Measurements from ENCODE around the gene DLX1. TPM values are rescaled to one million over a fixed set of nuclear protein-coding genes. Genes with fewer than 3 reads are reported as not detected.

Gene DLX1
- polyA plus RNA-seq, 3 donors = 0.05 TPM; not detected in 2

- Histone ChIP-seq H4K20me1 (ENCODE audit: insufficient read depth, low read length) (peaks cover 19% of the 10 kb centered on the region), H3K36me3 (replicated peaks in 1 of 2; ENCODE audit: control insufficient read depth in 1 of 2, insufficient read depth in 2 of 2, low read length in 2 of 2) (no peaks in the 10 kb centered on the region), H3K4me2 (replicated peaks; ENCODE audit: extremely low read depth, low read length, poor library complexity, severe bottlenecking) (peak overlapping the region; percentile 54), H3K4me3 (replicated peaks in 1 of 3; ENCODE audit: low read depth in 2 of 3, low read length in 3 of 3) (peak overlapping the region in 1 of 3 experiments; percentile 48), H3K4me1 (ENCODE audit: control insufficient read depth in 1 of 2, insufficient read depth in 2 of 2, low read length in 2 of 2) (peaks cover 78 to 88% of the 10 kb centered on the region in 2 donors), H3K27me3 (ENCODE audit: control insufficient read depth in 2 of 2, insufficient read depth in 2 of 2, low read length in 2 of 2) (peaks cover 76 to 96% of the 10 kb centered on the region in 2 donors), H3K9ac (ENCODE audit: insufficient read depth, low read length, poor library complexity, severe bottlenecking) (no peak overlapping the region), H3K79me2 (ENCODE audit: insufficient read depth, low read length) (no peaks in the 10 kb centered on the region), H3K9me3 (replicated peaks in 1 of 2; ENCODE audit: control insufficient read depth in 1 of 2, insufficient read depth in 1 of 2, low read length in 2 of 2) (peaks cover 3 to 36% of the 10 kb centered on the region in 2 donors), H2AFZ (ENCODE audit: insufficient read depth, low read depth, low read length, poor library complexity, severe bottlenecking) (no peak overlapping the region), H3K27ac (ENCODE audit: low read depth in 1 of 2, low read length in 2 of 2) (no peak overlapping the region)
- Mint-ChIP-seq H3K36me3 (peaks cover 12 to 18% of the 10 kb centered on the region in 2 donors), H3K27ac (no peak overlapping the region), H3K4me3 (peak overlapping the region in 1 of 2 donors; percentile 81), H3K9me3 (peaks cover 0 to 45% (median 32%) of the 10 kb centered on the region in 7 donors), H3K27me3 (ENCODE audit: low read depth in 3 of 3) (peaks cover 87 to 99% (median 95%) of the 10 kb centered on the region in 3 donors), H3K4me1 (peaks cover 73% of the 10 kb centered on the region)
- intact Hi-C loops (cut with micrococcal nuclease) = loop anchor here in 1 of 2 donors (5.0 to 10.0 kb wide), 3 partner anchors 142 to 525 kb away; no protein-coding TSS in a partner anchor
- 2% methylated on average over 6 of the region's 13 CpGs for WGBS (ENCODE audit: insufficient coverage)
- DNase-seq = no peak
- no peak for TF ChIP-seq CTCF (IDR thresholded peaks at IDR 0.05)
Measured at GRCh38 chr2:172099472-172100079, 14.3 kb downstream of the DLX1 start.

GRCh38 chr2:172100080-172100934 is 15.0 kb downstream of the DLX1 start:
- Histone ChIP-seq H4K20me1 (ENCODE audit: insufficient read depth, low read length) (peaks cover 19% of the 10 kb centered on the region), H3K9ac (ENCODE audit: insufficient read depth, low read length, poor library complexity, severe bottlenecking) (no peak overlapping the region), H3K27ac (ENCODE audit: low read depth in 1 of 2, low read length in 2 of 2) (no peak overlapping the region), H3K4me1 (ENCODE audit: control insufficient read depth in 1 of 2, insufficient read depth in 2 of 2, low read length in 2 of 2) (peaks cover 72 to 80% of the 10 kb centered on the region in 2 donors), H3K4me3 (replicated peaks in 1 of 3; ENCODE audit: low read depth in 2 of 3, low read length in 3 of 3) (peak overlapping the region in 1 of 3 experiments; percentile 75), H3K79me2 (ENCODE audit: insufficient read depth, low read length) (no peaks in the 10 kb centered on the region), H3K36me3 (replicated peaks in 1 of 2; ENCODE audit: control insufficient read depth in 1 of 2, insufficient read depth in 2 of 2, low read length in 2 of 2) (no peaks in the 10 kb centered on the region), H3K27me3 (ENCODE audit: control insufficient read depth in 2 of 2, insufficient read depth in 2 of 2, low read length in 2 of 2) (peaks cover 79 to 96% of the 10 kb centered on the region in 2 donors), H2AFZ (ENCODE audit: insufficient read depth, low read depth, low read length, poor library complexity, severe bottlenecking) (no peak overlapping the region), H3K4me2 (replicated peaks; ENCODE audit: extremely low read depth, low read length, poor library complexity, severe bottlenecking) (peak overlapping the region; percentile 80), H3K9me3 (replicated peaks in 1 of 2; ENCODE audit: control insufficient read depth in 1 of 2, insufficient read depth in 1 of 2, low read length in 2 of 2) (peaks cover 3 to 38% of the 10 kb centered on the region in 2 donors)
- intact Hi-C loops (cut with micrococcal nuclease) = loop anchor here in 1 of 2 donors (5.0 to 10.0 kb wide), 3 partner anchors 143 to 526 kb away; no protein-coding TSS in a partner anchor
- H3K4me1 Mint-ChIP-seq = peaks cover 70% of the 10 kb centered on the region
- no peak overlapping the region for H3K27ac Mint-ChIP-seq
- H3K9me3 Mint-ChIP-seq = peaks cover 0 to 44% (median 29%) of the 10 kb centered on the region in 7 donors
- 6% methylated on average over 72 of the region's 72 CpGs for WGBS (ENCODE audit: insufficient coverage)
- peaks cover 15 to 20% of the 10 kb centered on the region in 2 donors for H3K36me3 Mint-ChIP-seq
- no peak for TF ChIP-seq CTCF (IDR thresholded peaks at IDR 0.05)
- H3K27me3 Mint-ChIP-seq (ENCODE audit: low read depth in 3 of 3) = peaks cover 88 to 99% (median 95%) of the 10 kb centered on the region in 3 donors
- H3K4me3 Mint-ChIP-seq = peak overlapping the region; percentile 21 to 95
- DNase-seq = no peak
